DND-41 (cell line): ENCODE data around the gene AFAP1.

Source experiments
- ATAC-seq: fragments of 200-7000 bp; cut with Tn5 transposase; 3 replicates; pipeline ENCODE4 v1.9.1; 2021; ENCODE audit warnings: low read depth; ENCODE audit not compliant: insufficient read depth
- DNase-seq: peaks from one replicate; pipeline ENCODE4 v3.0.0-alpha.2; 2020
- H2AFZ ChIP-seq: 2 replicates; pipeline ENCODE4 v1.6.0; 2012; ENCODE audit warnings: low read depth, low read length
- H3K27ac ChIP-seq: 2 replicates; pipeline ENCODE4 v1.5.1; 2012; ENCODE audit warnings: low read length, inconsistent platforms
- H3K27me3 ChIP-seq: fragments of 200-600 bp; sonication (generic); 2 replicates; pipeline ENCODE4 v1.6.0; 2012; ENCODE audit warnings: low read length, mild to moderate bottlenecking, inconsistent platforms; ENCODE audit not compliant: insufficient read depth, poor library complexity
- H3K36me3 ChIP-seq: 2 replicates; pipeline ENCODE4 v1.5.1; 2012; ENCODE audit warnings: low read length, inconsistent platforms; ENCODE audit not compliant: insufficient read depth
- H3K4me1 ChIP-seq: 2 replicates; pipeline ENCODE4 v1.5.1; 2012; ENCODE audit warnings: mild to moderate bottlenecking, low read length; ENCODE audit not compliant: insufficient read depth
- H3K4me2 ChIP-seq: 2 replicates; pipeline ENCODE4 v1.6.0; 2012; ENCODE audit warnings: mild to moderate bottlenecking, moderate library complexity, low read length, inconsistent platforms; ENCODE audit not compliant: insufficient read depth
- H3K4me3 ChIP-seq, 2 experiments: fragments of 200-600 bp in 1 of 2; shearing (Covaris generic) in 1 of 2; 2 replicates each; pipeline ENCODE4 v1.5.1; 2012 to 2016; ENCODE audit warnings: inconsistent platforms in 2 of 2, low read length in 2 of 2, mild to moderate bottlenecking in 2 of 2, low read depth in 1 of 2, moderate library complexity in 1 of 2
- H3K79me2 ChIP-seq: 2 replicates; pipeline ENCODE4 v1.6.0; 2012; ENCODE audit warnings: low read length, inconsistent platforms; ENCODE audit not compliant: insufficient read depth
- H3K9ac ChIP-seq: 2 replicates; pipeline ENCODE4 v1.6.0; 2012; ENCODE audit warnings: low read depth, mild to moderate bottlenecking, inconsistent platforms, low read length, moderate library complexity
- H3K9me3 ChIP-seq: 2 replicates; pipeline ENCODE4 v1.5.1; 2012; ENCODE audit warnings: low read length, moderate library complexity, mild to moderate bottlenecking, inconsistent platforms; ENCODE audit not compliant: insufficient read depth, severe bottlenecking
- H4K20me1 ChIP-seq: 2 replicates; pipeline ENCODE4 v1.6.0; 2012; ENCODE audit warnings: low read length; ENCODE audit not compliant: insufficient read depth
- EZH2 ChIP-seq: IDR thresholded peaks from 3 replicates; pipeline ENCODE4 v1.6.1; 2012; ENCODE audit warnings: borderline replicate concordance, low read depth, mild to moderate bottlenecking, moderate library complexity, low read length, inconsistent platforms; ENCODE audit not compliant: severe bottlenecking
- TF ChIP-seq, protein P1 (sequence below): IDR thresholded peaks from 2 replicates; pipeline ENCODE4 v1.5.1; 2012; ENCODE audit warnings: borderline replicate concordance, low read length, moderate library complexity, mild to moderate bottlenecking; ENCODE audit not compliant: poor library complexity, severe bottlenecking; ENCODE audit errors: extremely low read depth

Gene AFAP1

DNA sequence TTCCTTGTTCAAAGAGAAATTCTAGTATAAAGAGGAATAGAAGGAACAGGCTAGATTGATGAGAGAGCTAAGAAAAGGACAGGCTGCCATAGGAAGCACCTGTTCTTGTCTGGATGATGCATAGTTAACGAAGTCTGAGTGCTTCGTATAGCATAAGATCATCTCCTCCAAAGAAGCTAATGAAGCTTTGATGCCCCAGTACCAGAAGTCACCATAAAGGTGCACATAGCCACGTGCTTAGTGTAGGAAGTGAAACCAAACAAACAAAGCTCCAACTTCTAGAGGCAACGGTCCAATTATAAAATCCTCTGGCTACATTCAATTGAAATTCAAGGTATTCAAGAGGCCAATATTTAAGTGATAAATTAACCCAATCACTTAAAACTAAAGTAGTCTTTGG, 31.0 kb downstream of the AFAP1 start:
- TF ChIP-seq EZH2 = no peak
- TF ChIP-seq, protein P1, sequence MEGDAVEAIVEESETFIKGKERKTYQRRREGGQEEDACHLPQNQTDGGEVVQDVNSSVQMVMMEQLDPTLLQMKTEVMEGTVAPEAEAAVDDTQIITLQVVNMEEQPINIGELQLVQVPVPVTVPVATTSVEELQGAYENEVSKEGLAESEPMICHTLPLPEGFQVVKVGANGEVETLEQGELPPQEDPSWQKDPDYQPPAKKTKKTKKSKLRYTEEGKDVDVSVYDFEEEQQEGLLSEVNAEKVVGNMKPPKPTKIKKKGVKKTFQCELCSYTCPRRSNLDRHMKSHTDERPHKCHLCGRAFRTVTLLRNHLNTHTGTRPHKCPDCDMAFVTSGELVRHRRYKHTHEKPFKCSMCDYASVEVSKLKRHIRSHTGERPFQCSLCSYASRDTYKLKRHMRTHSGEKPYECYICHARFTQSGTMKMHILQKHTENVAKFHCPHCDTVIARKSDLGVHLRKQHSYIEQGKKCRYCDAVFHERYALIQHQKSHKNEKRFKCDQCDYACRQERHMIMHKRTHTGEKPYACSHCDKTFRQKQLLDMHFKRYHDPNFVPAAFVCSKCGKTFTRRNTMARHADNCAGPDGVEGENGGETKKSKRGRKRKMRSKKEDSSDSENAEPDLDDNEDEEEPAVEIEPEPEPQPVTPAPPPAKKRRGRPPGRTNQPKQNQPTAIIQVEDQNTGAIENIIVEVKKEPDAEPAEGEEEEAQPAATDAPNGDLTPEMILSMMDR = no peak
- H3K9ac ChIP-seq = no peak overlapping the region
- H3K9me3 ChIP-seq = no peaks in the 10 kb centered on the region
- no peaks in the 10 kb centered on the region for H3K4me1 ChIP-seq
- no peak overlapping the region for H2AFZ ChIP-seq
- DNase-seq (no peak), ATAC-seq (no peak)
- no peaks in the 10 kb centered on the region for H4K20me1 ChIP-seq
- no peak overlapping the region for H3K4me3 ChIP-seq
- H3K79me2 ChIP-seq = no peaks in the 10 kb centered on the region
- no peaks in the 10 kb centered on the region for H3K36me3 ChIP-seq
- H3K27ac ChIP-seq = no peak overlapping the region
- no peak overlapping the region for H3K4me2 ChIP-seq
- H3K27me3 ChIP-seq = no peaks in the 10 kb centered on the region

DNA sequence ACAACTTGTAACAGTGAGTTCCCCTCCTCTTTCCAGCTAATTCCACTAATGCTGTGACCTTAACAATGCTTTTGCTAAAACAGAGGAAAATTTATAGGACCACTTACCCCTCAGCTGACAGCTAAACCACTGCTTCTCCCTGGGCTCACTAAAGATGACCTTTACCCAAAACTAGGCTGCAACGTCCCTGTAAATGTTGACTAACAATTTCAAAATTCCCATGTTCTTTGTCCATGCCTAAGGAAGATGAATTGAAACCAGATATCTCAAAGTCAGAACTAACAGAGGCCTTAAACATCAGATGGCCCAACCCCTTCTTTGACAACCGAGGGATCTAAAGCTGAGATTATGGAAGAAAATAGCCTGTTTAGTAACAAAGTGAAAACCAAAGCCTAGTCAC, 32.5 kb downstream of the AFAP1 start:
- no peaks in the 10 kb centered on the region for H3K9me3 ChIP-seq
- H3K4me2 ChIP-seq = no peak overlapping the region
- DNase-seq (no peak), ATAC-seq (no peak)
- no peaks in the 10 kb centered on the region for H3K36me3 ChIP-seq
- TF ChIP-seq, protein P1 = no peak
- TF ChIP-seq EZH2 = no peak
- H3K27me3 ChIP-seq = peaks cover 3% of the 10 kb centered on the region
- H4K20me1 ChIP-seq = no peaks in the 10 kb centered on the region
- no peaks in the 10 kb centered on the region for H3K79me2 ChIP-seq
- no peaks in the 10 kb centered on the region for H3K4me1 ChIP-seq
- no peak overlapping the region for H3K27ac ChIP-seq
- H3K4me3 ChIP-seq = no peak overlapping the region
- H3K9ac ChIP-seq = no peak overlapping the region
- H2AFZ ChIP-seq = no peak overlapping the region

DNA sequence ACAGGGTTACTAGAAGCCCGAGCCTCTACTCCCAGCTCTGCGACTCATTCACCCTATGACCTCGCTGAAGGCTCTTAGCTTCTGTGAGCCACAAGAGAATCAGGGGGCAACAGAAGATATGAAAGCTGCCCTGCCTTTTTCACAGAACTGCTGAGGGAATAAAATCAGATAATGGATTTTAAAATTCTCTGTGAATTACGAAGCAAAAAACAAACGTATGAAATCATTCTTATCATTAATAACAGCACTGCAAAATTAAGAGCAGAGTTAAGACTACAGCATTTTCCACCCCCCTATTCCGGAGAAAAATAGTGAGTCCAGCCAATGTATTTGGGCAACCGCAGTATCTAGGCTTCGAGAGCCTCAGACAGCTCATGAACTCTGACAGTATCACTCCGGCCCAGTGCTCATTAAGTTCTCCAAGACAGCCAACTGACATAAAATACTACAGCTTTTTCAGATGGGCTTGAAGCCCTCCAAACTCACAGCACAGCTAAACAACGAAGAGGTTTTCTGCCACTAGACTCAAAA, 33.4 kb downstream of the AFAP1 start:
- no peak overlapping the region for H3K4me2 ChIP-seq
- no peaks in the 10 kb centered on the region for H3K79me2 ChIP-seq
- no peak overlapping the region for H3K4me3 ChIP-seq
- H3K4me1 ChIP-seq = no peaks in the 10 kb centered on the region
- H3K27me3 ChIP-seq = peaks cover 4% of the 10 kb centered on the region
- H3K27ac ChIP-seq = no peak overlapping the region
- DNase-seq (no peak), ATAC-seq (no peak)
- H3K9ac ChIP-seq = no peak overlapping the region
- H3K36me3 ChIP-seq = no peaks in the 10 kb centered on the region
- TF ChIP-seq, protein P1 = no peak
- TF ChIP-seq EZH2 = no peak
- no peaks in the 10 kb centered on the region for H3K9me3 ChIP-seq
- no peak overlapping the region for H2AFZ ChIP-seq
- no peaks in the 10 kb centered on the region for H4K20me1 ChIP-seq
